Measurements from ENCODE around the gene TCERG1L.

- TF ChIP-seq ZBTB7A (IDR thresholded peaks at IDR 0.05; ENCODE audit: borderline replicate concordance, control insufficient read depth, low read depth, low read length) (no peak), CHD2 (IDR thresholded peaks at IDR 0.05; ENCODE audit: low read depth, low read length) (no peak), SRF (CRISPR knock-in tag; IDR thresholded peaks at IDR 0.05) (no peak), TAF9B (IDR thresholded peaks at IDR 0.05; ENCODE audit: partially characterized antibody) (no peak), E2F5 (CRISPR knock-in tag; IDR thresholded peaks at IDR 0.05) (no peak), CTCF (IDR thresholded peaks at IDR 0.05 in 2 of 3, conservative IDR thresholded peaks at IDR 0.05 in 1 of 3; ENCODE audit: insufficient read depth in 2 of 3, low read depth in 1 of 3, low read length in 3 of 3) (no peak), SP1 (CRISPR knock-in tag; IDR thresholded peaks at IDR 0.05) (no peak), ZNF584 (CRISPR knock-in tag; IDR thresholded peaks at IDR 0.05; ENCODE audit: low read depth) (no peak), SOX6 (IDR thresholded peaks at IDR 0.05) (no peak), MYBL2 (IDR thresholded peaks at IDR 0.05; ENCODE audit: low read depth) (no peak), MYBL2 (CRISPR knock-in tag; IDR thresholded peaks at IDR 0.05; ENCODE audit: borderline replicate concordance) (no peak), POLR2A (conservative IDR thresholded peaks at IDR 0.05) (no peak), FOS (IDR thresholded peaks at IDR 0.05; ENCODE audit: extremely low read depth, insufficient read length) (no peak)
- TF ChIP-seq, protein P1, sequence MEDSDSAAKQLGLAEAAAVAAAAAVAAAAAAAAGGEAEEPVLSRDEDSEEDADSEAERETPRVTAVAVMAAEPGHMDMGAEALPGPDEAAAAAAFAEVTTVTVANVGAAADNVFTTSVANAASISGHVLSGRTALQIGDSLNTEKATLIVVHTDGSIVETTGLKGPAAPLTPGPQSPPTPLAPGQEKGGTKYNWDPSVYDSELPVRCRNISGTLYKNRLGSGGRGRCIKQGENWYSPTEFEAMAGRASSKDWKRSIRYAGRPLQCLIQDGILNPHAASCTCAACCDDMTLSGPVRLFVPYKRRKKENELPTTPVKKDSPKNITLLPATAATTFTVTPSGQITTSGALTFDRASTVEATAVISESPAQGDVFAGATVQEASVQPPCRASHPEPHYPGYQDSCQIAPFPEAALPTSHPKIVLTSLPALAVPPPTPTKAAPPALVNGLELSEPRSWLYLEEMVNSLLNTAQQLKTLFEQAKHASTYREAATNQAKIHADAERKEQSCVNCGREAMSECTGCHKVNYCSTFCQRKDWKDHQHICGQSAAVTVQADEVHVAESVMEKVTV (CRISPR knock-in tag; IDR thresholded peaks at IDR 0.05) = no peak
These were observed 232.2 kb downstream of the TCERG1L start for GRCh38 chr10:131079314-131079713.
